ENCODE measurements around the gene UST.

GRCh38 chr6:148701375-148701774 is 45.5 kb upstream of the UST start:
- TF ChIP-seq CTCF (IDR thresholded peaks at IDR 0.05) (no peak), POLR2A (IDR thresholded peaks at IDR 0.05) (no peak)

Data from right lobe of liver (tissue), 4 donors.